GM21515 (cell line): Measurements from ENCODE around the gene IBTK.
"Not testable (repeated sequence)": the region's sequence is repeated elsewhere in the genome, so short reads cannot be mapped to it uniquely, and the experiment has no call there.

Experiments used
- ATAC-seq: cut with Tn5 transposase; IDR thresholded peaks from one replicate; pipeline ENCODE4 v1.9.1; 2021; ENCODE audit not compliant: unreplicated experiment

Gene IBTK

DNA sequence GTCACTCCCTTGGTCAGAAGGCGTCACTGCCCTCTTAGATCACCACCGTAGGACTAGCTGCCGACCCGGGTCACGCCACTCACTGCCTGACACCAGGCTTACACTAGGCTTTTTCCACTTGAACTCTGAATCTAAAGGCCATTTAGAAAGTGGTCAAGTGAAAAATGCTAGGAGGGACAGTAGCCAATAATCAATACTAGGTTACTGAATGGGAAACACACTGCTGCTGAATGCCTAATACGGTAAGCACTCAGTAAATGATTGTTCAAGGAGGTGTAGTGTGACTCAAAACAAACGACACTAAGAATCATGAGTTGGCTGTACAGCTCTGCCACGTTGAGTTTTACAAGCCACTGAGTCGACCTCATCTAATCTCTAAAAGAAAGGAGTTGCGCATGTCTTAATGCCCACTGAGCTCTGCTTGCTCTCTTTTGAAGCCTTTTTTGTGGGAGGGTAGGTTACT lies 760 bp upstream of the IBTK start:
- peak; percentile 38 for ATAC-seq

DNA sequence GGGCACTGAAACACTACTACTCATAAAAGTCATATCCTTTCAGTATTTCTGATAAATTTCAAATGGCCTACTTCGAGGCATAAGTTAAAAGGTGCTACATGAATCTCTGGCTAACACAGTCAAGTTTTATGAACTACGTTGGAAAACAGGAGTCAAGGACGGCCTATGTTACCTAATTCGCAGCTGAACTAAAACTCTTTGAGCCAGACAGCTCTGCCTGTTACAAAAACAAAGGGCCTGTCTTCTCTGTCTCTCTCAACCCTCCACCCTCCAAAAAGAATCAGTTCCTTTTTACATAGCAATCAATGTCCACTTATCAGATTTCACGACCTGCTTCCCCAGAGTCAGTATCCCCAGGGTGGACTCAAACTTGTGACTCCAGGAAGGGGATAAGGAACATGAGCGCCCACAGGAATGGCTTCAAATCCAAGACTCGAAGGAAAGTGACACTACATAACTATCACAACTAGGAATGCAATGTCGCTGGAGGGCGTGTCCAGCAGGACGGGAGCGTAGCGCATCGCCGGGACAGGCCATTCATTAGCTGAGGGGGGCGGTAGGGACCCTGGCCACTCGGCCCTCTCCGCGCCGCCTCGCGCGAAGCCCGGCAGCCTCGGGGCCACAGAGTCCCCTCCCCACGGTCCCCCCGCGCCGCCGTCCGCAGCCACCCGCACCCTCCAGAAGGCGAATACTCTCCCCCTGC lies 591 bp downstream of the IBTK start:
- ATAC-seq: peak; percentile 32

DNA sequence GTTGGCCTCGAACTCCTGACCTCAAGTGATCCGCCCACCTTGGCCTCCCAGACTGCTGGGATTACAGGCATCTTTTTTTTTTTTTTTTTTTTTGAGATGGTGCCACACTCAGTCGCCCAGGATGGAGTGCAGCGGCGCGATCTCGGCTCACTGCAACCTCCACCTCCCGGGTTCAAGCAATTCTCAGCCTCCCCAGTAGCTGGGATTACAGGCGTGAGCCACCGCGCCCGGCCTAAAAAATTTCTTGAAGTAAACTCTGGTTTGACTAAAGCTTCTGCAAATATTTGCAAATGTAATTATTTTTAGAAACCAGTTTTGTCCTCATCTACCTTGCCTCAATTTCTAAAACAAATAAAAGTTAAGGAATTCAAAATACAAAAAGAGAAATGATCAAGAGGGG lies 1.2 kb downstream of the IBTK start:
- no peak for ATAC-seq

DNA sequence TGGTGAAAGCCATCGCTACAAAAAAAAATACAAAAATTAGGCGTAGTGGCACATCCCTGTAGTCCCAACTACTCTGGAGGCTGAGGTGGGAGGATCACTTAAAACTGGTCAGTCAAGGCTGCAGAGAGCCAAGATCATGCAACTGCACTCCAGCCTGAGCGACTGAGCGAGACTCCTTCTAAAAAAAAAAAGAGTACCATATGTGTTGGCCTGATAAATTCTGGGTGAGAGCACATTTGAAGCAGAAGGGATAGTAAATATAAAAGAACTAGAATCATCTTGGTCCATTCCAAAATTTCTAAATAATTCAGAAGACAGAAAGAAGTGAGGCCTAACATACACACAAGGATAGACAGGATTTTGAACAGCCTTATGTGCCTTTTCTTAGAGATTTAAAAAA lies 2.2 kb downstream of the IBTK start:
- ATAC-seq: no peak

DNA sequence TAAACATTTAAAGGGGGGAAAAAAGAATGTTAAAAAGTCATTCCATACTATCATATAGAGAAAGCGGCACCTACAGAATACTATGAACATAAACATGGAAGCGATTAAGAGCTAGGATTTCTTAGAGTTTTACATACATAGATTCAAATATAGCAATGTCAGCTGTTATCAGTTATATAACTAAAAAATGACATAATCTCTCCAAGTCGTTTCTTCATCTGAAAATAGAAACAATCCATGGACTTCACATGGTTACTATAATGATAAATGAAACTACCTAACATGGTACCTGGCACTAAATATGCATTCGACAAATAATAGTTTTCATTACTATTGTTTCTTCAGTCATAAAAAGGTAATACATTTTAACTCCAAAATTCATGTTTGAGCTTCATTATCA lies 3.7 kb downstream of the IBTK start:
- ATAC-seq: no peak

DNA sequence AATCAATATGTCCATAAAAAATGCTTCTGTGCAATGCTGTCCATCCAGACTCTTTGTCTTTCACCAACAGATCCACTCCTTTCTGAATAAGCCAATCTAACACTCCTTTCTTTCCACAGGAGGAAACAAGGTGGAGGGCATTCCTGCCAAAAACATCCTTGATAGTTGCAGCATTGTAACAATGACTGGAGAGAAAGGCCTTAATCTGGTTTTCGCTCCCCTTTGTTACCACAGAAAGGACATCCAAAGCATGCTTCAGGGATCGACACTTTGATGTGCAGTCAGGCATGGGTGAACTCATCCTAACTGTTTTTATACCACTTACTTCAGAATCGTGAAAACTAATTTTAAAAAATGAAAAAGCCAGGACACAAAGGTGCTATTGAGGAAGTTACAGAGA lies 7.4 kb downstream of the IBTK start:
- ATAC-seq: no peak

DNA sequence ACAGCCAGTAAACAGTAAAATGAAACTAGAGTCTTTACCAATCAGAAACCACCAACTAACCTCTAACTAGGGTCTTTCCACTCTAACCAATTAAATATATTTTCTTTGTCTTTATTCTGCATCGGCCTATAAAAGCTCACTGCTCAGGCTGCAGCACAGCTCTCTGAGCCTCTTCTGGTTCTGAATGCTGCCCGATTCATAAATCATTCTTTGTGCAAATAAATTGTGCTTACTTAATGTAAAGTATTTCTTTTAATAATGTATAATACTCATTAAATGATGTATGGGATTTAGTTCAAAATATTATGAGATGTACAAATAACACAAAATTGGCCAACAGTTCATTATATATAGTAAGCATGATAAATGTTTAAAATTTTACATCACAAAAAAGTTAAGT lies 7.9 kb downstream of the IBTK start:
- no peak for ATAC-seq

DNA sequence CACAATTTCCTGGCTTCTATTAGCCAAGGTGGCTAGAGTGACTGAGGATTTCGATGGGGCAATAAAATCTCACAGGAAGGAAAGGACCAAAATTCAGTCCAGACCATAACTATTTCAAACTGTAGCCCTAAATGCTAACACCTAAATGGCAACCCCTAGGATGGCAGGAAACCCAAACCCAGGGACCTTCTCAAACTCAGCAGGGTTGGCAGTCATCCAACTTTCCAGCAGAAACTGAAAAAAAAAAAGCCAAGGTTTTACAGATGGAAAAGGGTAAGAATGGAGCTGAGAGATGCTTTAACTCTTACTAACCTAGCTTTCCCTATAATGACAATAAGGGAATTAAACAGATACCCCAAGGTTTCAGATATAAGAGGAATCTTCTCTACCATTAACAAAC lies 10.5 kb downstream of the IBTK start:
- no peak for ATAC-seq

DNA sequence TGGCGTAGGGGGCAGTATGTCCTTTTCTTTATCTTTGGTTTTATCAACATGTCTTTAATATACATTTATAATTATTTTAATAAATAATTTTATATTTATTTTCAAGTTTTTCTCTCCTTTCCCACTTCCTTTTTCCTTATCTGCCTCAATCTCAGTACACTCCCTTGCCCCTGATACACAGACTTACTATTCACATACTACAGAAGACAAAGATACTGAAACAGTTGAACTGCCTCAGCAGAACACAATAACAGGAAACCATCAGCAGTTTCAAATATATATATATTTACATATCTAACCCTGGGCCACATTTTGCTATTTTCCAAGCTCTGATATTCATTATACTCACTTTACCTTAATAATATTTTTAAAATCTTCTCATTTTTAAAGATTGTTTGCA lies 19.8 kb downstream of the IBTK start:
- peak; percentile 98 for ATAC-seq

DNA sequence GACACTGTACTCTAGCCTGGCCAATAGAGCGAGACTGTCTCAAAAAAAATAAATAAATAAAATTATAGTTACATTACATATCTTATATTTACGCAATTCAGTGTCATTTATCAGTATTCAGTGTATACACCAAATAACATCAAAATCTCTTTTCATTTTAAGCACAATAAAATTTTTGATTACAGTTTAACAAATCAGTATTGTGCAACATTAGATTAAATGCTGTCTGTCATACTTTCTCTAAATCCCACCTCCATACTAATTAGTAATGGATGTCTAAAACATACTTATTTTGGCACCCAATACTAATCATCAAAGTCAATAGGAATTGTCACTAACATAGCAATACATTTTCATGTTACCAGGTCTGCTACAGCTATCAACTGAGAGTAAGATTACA lies 27.4 kb downstream of the IBTK start:
- ATAC-seq: no peak

DNA sequence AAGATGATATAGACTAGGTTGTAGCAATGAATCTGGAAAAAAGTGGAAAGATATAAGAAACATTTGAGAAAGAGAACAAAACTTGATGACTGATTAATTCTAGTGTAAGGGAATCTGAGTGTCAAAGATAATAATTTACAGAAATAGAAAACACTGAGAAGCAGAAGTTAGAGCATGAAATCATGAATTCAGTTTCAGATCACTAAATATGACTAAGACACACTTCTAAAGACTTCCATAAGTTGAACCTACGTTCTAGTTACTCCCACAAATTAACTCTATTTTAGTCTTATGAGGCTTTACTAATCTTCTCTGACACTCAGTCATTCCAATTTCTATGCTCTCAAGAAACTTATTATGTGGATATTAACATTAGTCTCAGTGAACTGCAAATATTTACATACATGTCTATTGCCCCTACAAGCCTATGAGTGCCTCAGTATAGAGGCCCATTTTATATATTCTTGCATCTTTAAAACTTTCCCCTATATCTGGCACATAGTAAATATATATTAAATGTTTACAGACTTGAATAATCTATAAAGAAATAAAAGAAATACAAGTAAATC lies 30.4 kb downstream of the IBTK start:
- ATAC-seq: peak; percentile 92

DNA sequence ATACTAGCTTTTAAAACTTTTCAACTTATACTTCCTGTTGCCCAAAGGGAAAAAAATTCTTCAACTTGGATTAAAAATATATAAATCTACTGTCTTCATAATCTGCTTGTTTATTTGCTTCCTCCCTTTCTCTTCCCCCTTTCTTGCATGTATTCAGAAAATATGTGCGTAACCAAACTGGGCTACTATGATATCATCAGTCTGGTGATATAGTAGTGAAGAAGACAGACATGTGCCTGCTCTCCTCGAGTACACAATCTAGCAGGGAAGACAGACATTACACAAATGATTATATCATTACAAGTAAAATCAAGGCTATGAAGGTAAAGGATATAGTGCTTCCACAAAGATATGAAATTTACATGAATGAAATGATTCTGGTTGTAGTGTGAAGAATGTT lies 31.0 kb downstream of the IBTK start:
- no peak for ATAC-seq

DNA sequence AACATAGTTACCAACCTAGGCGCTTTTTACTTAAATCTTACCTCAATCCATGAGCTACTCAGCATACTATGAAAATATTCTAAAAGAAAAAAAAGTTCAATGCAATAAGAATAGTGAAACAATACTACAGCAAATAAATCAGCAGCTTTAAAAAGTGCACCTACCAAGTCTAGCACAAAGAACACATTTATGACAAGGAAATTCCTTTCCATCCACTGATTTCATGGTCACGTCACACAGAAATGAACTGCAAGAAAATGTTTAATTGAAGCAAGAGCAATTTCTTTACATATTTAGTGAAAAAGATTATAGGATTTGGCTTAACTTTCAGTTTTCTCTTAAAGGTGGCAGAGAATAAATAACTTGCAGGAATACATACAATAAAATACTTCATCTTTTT lies 36.2 kb downstream of the IBTK start:
- ATAC-seq: no peak

DNA sequence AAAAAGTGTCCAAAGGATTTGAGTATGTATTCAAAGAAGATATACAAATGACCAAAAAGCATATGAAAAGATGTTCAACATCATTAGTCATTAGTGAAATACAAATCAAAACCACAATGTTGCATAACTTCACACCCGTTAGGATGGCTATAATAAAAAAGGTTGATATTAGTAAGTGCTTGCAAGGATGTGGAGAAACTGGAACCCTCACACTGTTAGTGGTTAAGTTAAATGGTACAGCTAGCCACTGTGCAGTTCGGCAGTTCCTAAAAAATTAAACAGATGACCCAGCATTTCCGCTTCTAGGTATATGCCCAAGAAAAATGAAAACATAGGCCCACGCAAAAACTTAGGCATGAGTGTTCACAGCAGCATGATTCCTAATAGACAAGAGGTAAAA lies 38.6 kb downstream of the IBTK start:
- ATAC-seq: no peak

DNA sequence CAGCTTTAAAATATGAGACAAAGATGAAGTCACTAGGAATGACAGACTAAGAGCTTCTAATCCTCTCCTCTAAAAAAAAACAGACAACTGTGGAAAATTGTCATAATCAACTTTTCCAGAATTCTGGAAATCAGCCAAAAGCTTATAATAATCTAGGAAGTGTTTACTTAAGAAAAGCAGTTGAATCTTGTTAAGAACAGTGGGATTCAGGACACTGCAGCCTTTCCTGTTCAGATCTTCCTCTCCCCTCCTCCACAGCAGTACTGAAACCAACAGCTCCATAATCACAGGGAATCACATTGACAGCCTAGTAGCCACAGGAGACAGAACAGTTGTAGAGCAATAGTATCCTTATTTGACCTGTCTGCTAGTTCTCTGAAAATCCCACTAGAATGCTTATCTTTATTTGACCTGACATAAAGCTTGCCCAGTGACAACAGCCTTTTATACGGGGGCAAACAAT lies 41.6 kb downstream of the IBTK start:
- ATAC-seq: no peak

DNA sequence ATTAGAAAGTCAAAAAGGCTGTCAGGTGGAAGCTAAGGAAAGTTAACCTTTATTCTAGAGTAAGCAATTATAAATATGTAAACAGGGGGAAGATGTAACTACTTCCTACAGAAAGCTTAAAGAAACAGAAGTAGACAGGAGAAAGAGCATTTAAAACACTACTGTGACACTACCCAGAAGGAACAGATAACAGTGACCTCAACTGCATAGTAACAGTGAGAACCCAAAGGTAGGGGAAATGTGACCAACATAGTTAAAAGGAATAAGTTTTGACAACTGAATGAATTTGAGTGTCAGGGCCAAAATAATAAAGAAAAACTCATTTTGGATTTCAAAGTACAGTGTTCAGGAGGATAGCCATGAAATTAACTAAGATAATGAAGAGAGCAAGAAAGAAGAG lies 43.5 kb downstream of the IBTK start:
- ATAC-seq: no peak

DNA sequence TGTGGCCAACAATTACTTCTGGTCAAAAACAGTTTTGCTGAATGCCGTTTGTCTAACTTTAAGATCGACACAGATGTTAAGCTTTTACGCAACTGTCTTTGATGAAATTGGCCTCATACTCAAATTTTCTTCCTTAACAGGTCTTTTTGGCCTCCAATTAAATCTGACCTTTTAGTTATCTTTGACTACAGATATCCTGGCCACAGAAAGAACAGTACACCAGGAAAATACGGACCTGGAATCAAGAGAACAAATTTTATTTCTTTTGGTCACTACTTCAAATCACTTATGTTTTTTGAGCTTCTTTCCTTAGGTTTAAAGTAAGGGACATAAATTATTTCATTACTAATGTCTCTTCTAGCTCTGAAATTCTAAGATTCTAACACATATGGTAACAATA lies 49.8 kb downstream of the IBTK start:
- no peak for ATAC-seq

DNA sequence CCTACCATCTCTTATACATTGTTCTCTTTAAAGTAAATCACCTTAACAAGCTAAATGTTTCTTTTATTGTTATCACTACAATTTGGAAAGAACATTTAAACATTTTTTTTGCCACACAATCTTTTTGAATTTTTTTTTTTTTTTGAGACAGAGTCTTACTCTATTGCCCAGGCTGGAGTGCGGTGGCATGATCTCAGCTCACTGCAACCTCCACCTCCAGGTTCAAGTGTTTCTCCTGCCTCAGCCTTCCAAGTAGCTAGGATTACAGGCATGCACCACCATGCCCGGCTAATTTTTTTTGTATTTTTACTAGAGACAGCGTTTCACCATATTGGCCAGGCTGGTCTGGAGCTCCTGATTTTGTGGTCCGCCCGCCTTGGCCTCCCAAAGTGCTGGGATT lies 50.3 kb downstream of the IBTK start:
- not testable (repeated sequence) for ATAC-seq

DNA sequence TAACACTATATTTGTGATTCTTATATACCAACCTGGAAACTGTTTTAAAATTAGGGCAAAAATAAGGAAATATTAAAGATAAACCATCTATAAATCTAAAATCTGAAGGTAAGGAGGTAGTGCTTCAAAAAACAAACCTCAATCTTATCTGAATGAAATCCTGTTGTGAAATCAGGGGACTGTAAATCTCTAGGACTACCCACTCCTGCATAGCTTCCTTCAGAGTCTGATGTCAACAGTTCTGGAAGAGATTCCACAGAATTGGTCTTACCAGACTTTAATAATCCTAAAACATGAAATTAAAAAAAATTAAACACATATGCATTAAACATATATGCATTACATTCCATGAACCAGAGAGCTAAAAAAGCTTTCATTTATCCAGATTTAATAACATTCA lies 51.4 kb downstream of the IBTK start:
- ATAC-seq: no peak

DNA sequence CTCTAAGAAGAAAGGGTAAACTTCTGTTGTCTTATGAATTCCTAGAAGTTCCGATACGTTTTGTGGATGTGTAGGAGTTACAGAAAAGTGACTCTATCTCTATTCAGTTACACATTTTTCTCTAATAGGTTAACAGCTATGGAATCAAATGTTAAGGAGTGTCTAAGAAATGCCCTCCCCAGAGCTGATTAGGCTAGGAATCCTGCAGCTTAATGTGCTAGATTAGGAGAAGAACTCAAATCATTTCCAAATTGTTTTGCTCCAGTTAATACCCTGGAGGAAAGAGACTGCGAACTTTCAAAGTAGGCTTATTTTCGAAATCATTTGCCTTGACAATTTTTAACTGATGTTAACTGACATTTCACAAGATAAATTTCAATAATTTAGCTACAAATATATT lies 51.9 kb downstream of the IBTK start:
- ATAC-seq: no peak

DNA sequence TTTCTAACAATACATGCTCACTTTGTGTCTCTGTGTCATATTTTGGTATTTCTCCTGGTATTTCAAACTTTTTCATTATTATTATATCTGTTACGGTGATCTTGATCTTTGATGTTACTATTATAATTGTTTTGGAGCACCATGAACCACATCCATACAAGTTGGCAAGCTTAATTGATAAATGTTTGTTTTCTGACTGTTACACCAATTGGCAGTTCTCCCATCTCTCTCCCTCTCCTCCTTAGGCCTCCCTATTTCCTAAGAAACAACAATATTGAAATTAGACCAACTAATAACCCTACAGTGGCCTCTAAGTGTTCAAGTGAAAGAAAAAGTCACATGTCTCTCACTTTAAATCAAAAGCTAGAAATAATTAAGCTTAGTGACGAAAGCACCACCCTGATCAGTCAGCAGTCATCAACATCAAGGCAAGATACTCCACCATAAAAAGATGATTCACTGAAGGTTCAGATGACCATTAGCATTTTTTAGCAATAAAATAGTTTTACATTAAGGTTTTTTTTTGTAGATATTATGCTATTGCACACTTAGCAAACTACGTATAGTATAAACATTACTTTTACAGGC lies 61.5 kb downstream of the IBTK start:
- ATAC-seq: no peak

DNA sequence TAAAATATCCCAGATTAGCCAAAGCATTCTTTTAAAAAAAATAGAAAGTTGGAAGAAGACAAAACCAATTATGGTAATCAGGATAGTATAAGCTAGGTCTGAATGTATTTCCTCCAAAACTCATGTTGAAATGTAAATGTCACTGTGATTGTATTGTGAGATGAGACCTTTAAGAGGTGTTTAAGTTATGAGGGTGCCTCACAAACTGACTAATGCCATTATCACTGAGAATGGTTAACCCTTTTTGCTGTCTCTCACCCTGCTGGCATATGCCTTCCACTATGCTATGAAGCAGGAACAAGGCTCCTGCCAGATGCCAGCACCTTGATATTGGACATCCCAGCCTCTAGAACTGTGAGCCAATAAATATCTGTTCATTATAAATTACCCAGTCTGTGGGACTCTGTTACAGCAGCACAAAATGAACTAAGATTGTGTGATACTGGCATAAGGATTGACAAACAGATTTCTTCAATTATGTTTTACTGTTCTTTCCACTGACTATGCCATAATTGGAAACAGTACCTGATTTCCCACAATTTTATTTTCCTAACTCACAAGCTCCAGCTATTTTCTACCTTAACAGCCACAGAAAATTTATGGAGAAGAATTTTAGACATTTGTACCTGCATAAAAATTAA lies 63.8 kb downstream of the IBTK start:
- no peak for ATAC-seq
